Omental fat pad (tissue), 4 donors: ENCODE results near the gene CHST11. TPM values are rescaled to one million over a fixed set of nuclear protein-coding genes. Genes with fewer than 3 reads are reported as not detected.

Experiments
- ATAC-seq: fragments of 150-250 bp; one replicate; pipeline ENCODE4 v1.9.1; 2016; ENCODE audit warnings: mild to moderate bottlenecking, moderate library complexity; ENCODE audit not compliant: low FRiP score
- DNase-seq: peaks from one replicate; pipeline ENCODE4 v3.0.0-alpha.2; 2019; ENCODE audit warnings: low spot score
- CTCF ChIP-seq, 3 donors: fragments of 450-650 bp; IDR thresholded peaks; one replicate each; pipeline ENCODE4 v1.5.1; 2016 to 2017; ENCODE audit warnings: antibody characterized with exemption in 3 of 3, mild to moderate bottlenecking in 3 of 3, moderate library complexity in 2 of 3
- total RNA-seq, 4 donors: library from RNA; depleted of rRNA; stranded (reverse); fragments of >200 nt; gene quantifications; one replicate each; pipeline ENCODE4 v1.1.0, GENCODE V29; 2016

The CHST11 gene
- total RNA-seq, 4 donors from 2014 or later = 12.2 to 58.6 (median 30.1) TPM

DNA sequence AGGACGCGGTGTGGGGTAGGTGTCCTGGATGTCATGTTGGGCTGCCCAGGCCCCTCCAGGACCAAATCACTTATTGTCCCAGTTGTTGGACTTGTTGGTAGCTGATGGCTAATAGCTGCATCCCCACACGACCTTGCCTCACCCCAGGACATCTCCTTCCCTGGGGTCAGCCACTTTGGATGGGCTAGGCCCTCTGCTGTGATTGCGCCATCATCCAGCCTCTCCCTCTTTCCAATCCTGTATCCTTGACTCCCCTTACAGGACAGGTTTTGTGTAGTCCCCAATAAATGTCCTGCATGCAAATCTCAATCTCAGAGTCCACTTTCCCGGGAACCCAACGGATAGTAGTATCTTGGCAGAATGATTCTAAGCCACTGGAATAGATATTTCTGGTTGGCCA lies 43.4 kb upstream of the CHST11 start:
- ATAC-seq = no peak

GRCh38 chr12:104414581-104415341 lies 42.0 kb upstream of the CHST11 start:
- ATAC-seq (no peak), DNase-seq (no peak)
- TF ChIP-seq CTCF (IDR thresholded peaks at IDR 0.05) = no peak

More for the DNA sequence above, 43.4 kb upstream of the CHST11 start:
- TF ChIP-seq CTCF (IDR thresholded peaks at IDR 0.05) = no peak
- no peak for DNase-seq

DNA sequence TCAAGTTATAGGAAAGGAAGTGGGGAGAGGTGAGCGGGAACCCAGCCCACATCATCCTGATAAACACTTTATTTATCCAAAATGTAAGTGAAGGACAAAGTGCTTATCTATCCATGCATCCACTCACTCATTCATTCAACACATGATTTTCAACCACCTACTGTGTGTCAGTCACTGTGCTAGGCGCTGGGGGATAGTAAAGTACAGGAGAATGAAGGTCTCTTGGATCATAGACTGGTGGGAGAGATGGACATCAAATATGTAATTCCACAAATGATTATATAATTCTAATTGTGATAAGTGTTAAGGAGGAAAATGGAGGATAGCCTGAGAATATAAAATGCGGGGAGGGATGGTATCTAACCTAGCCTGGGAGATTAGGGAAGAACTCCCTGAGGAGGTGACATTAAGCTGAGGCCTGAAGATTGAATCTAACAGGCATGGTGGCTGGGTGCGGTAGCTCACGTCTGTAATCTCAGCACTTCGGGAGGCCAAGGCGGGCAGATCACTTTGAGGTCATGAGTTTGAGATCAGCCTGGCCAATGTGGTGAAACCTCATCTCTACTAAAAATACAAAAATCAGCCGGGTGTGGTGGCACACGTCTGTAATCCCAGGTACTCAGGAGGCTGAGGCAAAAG lies 41.3 kb upstream of the CHST11 start:
- ATAC-seq (no peak), DNase-seq (no peak)
- no peak for TF ChIP-seq CTCF (IDR thresholded peaks at IDR 0.05)

DNA sequence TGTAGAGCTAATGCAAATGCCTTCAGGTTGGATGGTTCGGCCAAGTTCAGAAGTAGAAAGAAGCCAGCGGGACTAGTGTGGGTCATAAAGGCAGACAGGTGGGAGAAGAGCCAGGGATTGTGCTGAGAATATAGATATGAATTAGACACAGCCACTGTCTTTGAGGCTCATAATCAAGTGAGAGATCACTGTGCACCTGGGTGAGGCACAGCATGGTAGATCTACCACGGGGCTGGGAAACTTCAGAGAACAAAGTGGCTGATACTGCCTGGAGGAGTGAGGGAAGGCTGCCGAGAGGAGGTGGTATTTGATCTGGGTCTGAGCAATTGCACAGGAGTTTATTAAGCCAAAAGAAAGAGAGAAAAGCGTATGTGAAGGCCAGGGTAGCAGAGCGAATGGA lies 40.6 kb upstream of the CHST11 start:
- no peak for TF ChIP-seq CTCF (IDR thresholded peaks at IDR 0.05)
- DNase-seq = no peak
- no peak for ATAC-seq

- DNase-seq = no peak
- no peak for TF ChIP-seq CTCF (IDR thresholded peaks at IDR 0.05)
- no peak for ATAC-seq
These were observed 40.2 kb upstream of the CHST11 start for GRCh38 chr12:104416585-104416984.

DNA sequence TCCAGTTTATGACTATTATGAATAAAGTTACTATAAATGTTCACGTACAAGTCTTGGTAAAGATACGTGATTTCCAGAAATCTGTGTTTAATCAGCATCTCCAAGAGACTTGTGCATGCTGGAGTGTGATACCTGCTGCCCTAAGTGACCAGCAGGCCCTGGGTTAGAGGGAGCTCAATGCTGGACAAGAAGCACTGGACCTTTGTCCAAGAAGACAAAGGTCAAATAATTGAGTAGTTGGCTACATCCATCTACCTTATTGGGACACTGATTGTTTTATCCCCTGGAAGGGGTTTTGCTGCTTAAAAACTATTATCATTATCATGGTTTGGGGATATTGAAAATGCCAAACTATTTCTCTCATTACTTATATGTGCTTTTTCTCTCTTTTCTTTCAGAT lies 37.0 kb upstream of the CHST11 start:
- DNase-seq (no peak), ATAC-seq (no peak)
- TF ChIP-seq CTCF (IDR thresholded peaks at IDR 0.05) = no peak

- ATAC-seq (no peak), DNase-seq (no peak)
- TF ChIP-seq CTCF (IDR thresholded peaks at IDR 0.05) = no peak
These were observed 35.9 kb upstream of the CHST11 start for GRCh38 chr12:104420868-104421267.
